ENCODE measurements around the gene MAS1L. TPM values are rescaled to one million over a fixed set of nuclear protein-coding genes. Genes with fewer than 3 reads are reported as not detected.

MAS1L gene
- total RNA-seq, 2 experiments from 2014 or later, result not detected

GRCh38 chr6:29519291-29520010 lies 31.7 kb upstream of the MAS1L start:
- ChIA-PET CTCF (no interaction called here), POLR2A (no interaction called here)
- peaks cover 13% of the 10 kb centered on the region for H3K27me3 Mint-ChIP-seq
- no peak overlapping the region for H3K27ac Mint-ChIP-seq
- H3K36me3 ChIP-seq (ENCODE audit: insufficient read depth, low read length), result no peaks in the 10 kb centered on the region
- H3K9me3 ChIP-seq (ENCODE audit: control insufficient read depth in 1 of 2, insufficient read depth in 1 of 2, low read length in 2 of 2), result no peaks in the 10 kb centered on the region
- TF ChIP-seq, protein P1, sequence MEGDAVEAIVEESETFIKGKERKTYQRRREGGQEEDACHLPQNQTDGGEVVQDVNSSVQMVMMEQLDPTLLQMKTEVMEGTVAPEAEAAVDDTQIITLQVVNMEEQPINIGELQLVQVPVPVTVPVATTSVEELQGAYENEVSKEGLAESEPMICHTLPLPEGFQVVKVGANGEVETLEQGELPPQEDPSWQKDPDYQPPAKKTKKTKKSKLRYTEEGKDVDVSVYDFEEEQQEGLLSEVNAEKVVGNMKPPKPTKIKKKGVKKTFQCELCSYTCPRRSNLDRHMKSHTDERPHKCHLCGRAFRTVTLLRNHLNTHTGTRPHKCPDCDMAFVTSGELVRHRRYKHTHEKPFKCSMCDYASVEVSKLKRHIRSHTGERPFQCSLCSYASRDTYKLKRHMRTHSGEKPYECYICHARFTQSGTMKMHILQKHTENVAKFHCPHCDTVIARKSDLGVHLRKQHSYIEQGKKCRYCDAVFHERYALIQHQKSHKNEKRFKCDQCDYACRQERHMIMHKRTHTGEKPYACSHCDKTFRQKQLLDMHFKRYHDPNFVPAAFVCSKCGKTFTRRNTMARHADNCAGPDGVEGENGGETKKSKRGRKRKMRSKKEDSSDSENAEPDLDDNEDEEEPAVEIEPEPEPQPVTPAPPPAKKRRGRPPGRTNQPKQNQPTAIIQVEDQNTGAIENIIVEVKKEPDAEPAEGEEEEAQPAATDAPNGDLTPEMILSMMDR (IDR thresholded peaks at IDR 0.05), result no peak
- no peak overlapping the region for H3K27ac ChIP-seq (ENCODE audit: low read depth in 1 of 2, low read length in 2 of 2)
- no peaks in the 10 kb centered on the region for H3K36me3 Mint-ChIP-seq (ENCODE audit: low read depth)
- H3K4me1 Mint-ChIP-seq (ENCODE audit: low read depth), result peaks cover 8% of the 10 kb centered on the region
- H3K27me3 ChIP-seq (ENCODE audit: control insufficient read depth in 1 of 2, insufficient read depth in 2 of 2, low read length in 2 of 2), result peaks cover 4% of the 10 kb centered on the region in 2 experiments
- no peaks in the 10 kb centered on the region for H3K9me3 Mint-ChIP-seq
- no peak for DNase-seq
- H3K4me3 Mint-ChIP-seq, result no peak overlapping the region
- H3K4me1 ChIP-seq (ENCODE audit: insufficient read depth, low read length), result peaks cover 4% of the 10 kb centered on the region
- ATAC-seq (ENCODE audit: poor library complexity), result no peak
- H3K4me3 ChIP-seq (ENCODE audit: low read length), result no peak overlapping the region
- intact Hi-C loops (cut with DNase I, micrococcal nuclease), result no loop called here

GRCh38 chr6:29517728-29518440 lies 30.1 kb upstream of the MAS1L start:
- peaks cover 10% of the 10 kb centered on the region for H3K27me3 Mint-ChIP-seq
- no peak overlapping the region for H3K4me3 Mint-ChIP-seq
- no peaks in the 10 kb centered on the region for H3K9me3 Mint-ChIP-seq
- intact Hi-C loops (cut with DNase I, micrococcal nuclease), result no loop called here
- H3K27ac Mint-ChIP-seq, result no peak overlapping the region
- DNase-seq (no peak), ATAC-seq (ENCODE audit: poor library complexity) (no peak)
- H3K27ac ChIP-seq (ENCODE audit: low read depth in 1 of 2, low read length in 2 of 2), result no peak overlapping the region
- peaks cover 8% of the 10 kb centered on the region for H3K4me1 Mint-ChIP-seq (ENCODE audit: low read depth)
- H3K27me3 ChIP-seq (ENCODE audit: control insufficient read depth in 1 of 2, insufficient read depth in 2 of 2, low read length in 2 of 2), result peaks cover 0 to 4% of the 10 kb centered on the region in 2 experiments
- CTCF ChIA-PET, result no interaction called here
- POLR2A ChIA-PET, result no interaction called here
- no peak overlapping the region for H3K4me3 ChIP-seq (ENCODE audit: low read length)
- H3K9me3 ChIP-seq (ENCODE audit: control insufficient read depth in 1 of 2, insufficient read depth in 1 of 2, low read length in 2 of 2), result no peaks in the 10 kb centered on the region
- TF ChIP-seq, protein P1 (IDR thresholded peaks at IDR 0.05), result no peak
- no peaks in the 10 kb centered on the region for H3K36me3 ChIP-seq (ENCODE audit: insufficient read depth, low read length)
- peaks cover 4% of the 10 kb centered on the region for H3K4me1 ChIP-seq (ENCODE audit: insufficient read depth, low read length)
- no peaks in the 10 kb centered on the region for H3K36me3 Mint-ChIP-seq (ENCODE audit: low read depth)

DNA sequence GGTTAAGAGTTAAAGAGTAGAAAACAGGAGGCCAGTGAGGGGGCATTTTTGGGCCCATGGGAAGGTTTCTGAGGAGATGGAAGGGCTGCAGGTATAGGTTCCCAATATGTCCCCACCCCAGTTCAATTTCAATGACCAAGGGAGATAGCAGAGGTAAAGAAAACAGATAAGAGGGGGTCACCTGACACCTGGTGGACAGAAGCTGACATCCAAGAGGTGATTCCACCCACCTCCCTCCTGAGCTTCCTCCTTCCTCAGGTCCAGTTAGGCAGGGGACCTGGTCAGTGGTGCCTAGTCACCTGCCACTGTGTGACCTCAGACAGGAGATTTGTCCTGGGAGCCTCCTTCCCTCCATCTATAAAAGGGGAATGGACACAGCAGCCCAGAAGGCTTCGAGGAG lies 29.5 kb upstream of the MAS1L start:
- ChIA-PET POLR2A (no interaction called here), CTCF (no interaction called here)
- Mint-ChIP-seq H3K4me3 (no peak overlapping the region), H3K27ac (no peak overlapping the region), H3K27me3 (peaks cover 10% of the 10 kb centered on the region), H3K36me3 (ENCODE audit: low read depth) (no peaks in the 10 kb centered on the region), H3K9me3 (no peaks in the 10 kb centered on the region), H3K4me1 (ENCODE audit: low read depth) (peaks cover 8% of the 10 kb centered on the region)
- Histone ChIP-seq H3K4me3 (ENCODE audit: low read length) (no peak overlapping the region), H3K9me3 (ENCODE audit: control insufficient read depth in 1 of 2, insufficient read depth in 1 of 2, low read length in 2 of 2) (no peaks in the 10 kb centered on the region), H3K4me1 (ENCODE audit: insufficient read depth, low read length) (peaks cover 4% of the 10 kb centered on the region), H3K27ac (ENCODE audit: low read depth in 1 of 2, low read length in 2 of 2) (no peak overlapping the region), H3K27me3 (ENCODE audit: control insufficient read depth in 1 of 2, insufficient read depth in 2 of 2, low read length in 2 of 2) (peaks cover 0 to 4% of the 10 kb centered on the region in 2 experiments), H3K36me3 (ENCODE audit: insufficient read depth, low read length) (no peaks in the 10 kb centered on the region)
- TF ChIP-seq, protein P1 (IDR thresholded peaks at IDR 0.05), result no peak
- intact Hi-C loops (cut with DNase I, micrococcal nuclease), result no loop called here
- no peak for ATAC-seq (ENCODE audit: poor library complexity)
- no peak for DNase-seq
